Measurements from ENCODE around the gene SEMA4B.
"Not testable (repeated sequence)": the region's sequence is repeated elsewhere in the genome, so short reads cannot be mapped to it uniquely, and the experiment has no call there.

SEMA4B gene

DNA sequence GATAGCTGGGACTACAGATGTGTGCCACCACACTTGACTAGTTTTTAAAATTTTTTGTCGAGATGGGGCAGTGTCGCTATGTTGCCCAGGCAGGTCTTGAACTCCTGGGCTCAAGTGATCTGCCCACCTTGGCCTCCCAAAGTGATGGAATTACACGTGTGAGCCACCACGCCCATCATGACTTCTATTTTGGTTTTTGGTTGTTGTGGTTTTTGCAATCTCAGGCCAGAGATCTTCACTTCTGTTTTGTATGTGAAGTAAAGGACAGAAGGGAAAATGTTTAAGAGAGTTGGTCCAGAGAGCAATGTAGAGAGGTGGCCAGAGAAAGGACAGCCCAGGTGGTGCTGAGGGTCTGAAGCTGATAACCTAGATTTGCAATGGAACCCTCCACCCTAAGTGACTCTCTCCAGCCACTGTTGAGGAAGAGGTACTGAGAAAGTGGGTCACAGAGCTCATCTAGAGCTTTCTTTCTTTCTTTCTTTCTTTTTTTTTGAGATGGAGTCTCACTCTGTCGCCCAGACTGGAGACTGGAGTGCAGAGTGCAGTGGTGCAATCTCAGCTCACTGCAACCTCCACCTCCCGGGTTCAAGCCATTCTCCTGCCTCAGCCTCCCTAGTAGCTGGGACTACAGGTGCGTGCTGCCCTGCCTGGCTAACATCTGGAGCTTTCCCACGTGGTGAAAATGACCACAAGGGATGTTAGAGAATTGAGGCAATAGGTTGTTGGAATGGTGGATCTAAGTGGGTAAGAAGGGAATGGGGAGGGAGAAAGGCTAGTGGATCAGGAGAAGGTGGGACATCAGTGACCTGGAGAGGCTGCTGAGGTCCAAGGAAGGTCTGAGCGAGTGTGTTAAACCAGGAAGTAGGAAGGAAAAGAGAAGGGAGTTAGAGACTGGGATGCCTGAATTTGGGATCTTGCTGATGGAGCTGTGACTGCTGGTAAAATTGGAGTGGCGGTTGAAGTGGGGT is 22.4 kb upstream of the SEMA4B start:
- no peak for DNase-seq (ENCODE audit: low read depth)

DNA sequence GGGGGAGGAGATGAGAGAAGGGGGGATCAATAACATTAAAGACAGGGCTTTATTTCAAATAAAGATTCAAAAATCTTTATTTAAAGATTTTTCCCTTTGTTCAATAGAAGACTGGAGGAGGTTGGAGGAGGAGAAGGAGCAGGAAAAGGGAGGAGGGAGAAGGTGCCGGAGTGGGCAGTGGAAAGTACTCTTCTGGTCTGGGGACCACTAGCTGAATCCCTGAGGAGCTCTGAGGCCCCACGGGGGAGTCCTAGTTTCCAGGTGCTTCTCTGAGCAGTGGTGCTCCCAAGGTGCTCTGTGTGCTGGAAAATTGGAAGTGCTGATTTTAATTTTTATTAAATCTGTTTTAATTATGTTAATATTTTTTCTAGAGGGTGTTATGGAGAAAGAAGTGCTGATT is 19.4 kb upstream of the SEMA4B start:
- DNase-seq (ENCODE audit: low read depth): no peak

- DNase-seq (ENCODE audit: low read depth): no peak
Measured at GRCh38 chr15:90184119-90184785, 16.9 kb upstream of the SEMA4B start.

GRCh38 chr15:90184786-90185704 is 16.1 kb upstream of the SEMA4B start:
- no peak for DNase-seq (ENCODE audit: low read depth)

DNA sequence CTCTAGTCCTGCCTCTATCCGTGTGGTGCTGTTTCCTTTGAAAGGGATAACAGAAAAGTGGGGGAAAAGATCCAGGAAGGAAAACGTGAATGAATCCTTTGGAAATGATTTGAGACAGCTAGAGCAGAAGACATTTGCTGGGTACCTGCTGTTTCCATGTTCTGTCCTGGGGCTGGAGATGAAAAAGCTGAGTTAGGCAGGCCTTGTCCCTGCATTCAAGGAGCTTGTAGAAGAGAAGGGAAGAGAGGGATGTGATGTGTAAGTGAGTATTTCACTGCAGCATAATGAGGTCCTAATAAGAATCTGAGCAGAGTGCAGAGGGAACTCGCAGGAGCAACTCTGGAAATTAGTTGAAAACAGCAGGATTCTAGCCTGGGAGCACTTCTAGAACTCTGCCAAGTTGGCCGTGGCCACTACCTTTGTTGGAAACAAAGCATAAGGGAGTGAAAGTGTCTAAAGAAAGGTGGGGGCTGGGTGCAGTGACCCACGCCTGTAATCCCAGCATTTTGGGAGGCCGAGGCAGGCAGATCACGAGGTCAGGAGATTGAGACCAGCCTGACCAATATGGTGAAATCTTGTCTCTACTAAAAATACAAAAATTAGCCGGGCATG is 13.8 kb upstream of the SEMA4B start:
- DNase-seq (ENCODE audit: low read depth): no peak

DNA sequence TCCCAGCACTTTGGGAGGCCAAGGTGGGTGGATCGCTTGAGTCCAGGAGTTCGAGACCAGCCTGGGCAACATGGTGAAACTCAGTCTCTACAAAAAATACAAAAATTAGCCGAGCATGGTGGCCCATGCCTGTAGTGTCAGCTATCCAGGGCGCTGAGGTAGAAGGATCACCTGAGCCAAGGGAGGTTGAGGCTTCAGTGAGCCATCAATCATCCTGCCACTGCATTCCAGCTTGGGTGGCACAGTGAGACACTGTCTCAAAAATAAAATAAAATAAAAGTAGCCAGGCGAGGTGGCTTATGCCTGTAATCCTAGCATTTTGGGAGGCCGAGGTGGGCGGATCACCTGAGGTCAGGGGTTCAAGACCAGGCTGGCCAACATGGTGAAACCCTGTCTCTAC is 13.1 kb upstream of the SEMA4B start:
- DNase-seq (ENCODE audit: low read depth): not testable (repeated sequence)

DNA sequence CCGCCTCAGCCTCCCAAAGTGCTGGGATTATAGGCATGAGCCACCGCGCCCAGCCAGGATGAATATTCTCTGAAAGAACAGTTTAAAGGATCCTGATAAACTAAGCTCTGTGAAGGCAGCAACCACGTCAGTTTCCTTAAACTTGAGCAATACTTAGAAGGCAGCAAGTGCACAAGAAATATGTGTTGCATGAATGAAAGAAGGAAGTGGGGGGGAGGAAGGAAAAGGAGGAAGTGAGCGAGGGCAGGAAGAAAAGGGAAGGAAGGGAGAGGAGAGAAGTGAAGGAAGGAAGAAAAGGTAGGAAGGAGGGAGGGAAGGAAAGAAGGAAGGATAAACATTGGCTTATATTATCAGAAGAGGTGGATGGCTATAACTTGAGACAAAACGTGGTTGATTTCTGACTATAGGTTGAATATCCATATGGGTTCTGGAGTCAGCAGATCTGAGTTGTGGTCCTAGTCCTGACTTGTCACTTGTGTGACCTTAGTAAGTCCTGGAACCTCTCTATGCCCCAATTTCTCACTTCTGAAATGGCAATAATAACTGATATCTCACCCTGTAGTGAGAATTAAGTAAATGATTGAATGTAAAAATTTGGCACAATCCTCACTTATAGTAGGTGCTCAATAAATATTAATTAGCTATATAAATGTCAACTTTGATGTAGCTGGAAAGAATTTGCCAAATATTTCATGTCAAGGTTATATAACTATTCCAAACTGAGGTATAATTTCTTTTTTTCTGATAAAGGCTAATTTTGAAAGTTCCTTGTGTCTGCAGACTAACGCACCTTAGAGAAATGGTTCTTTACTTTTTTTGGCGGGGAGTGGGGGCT is 12.0 kb upstream of the SEMA4B start:
- DNase-seq (ENCODE audit: low read depth): no peak

GRCh38 chr15:90189781-90190467 is 11.2 kb upstream of the SEMA4B start:
- no peak for DNase-seq (ENCODE audit: low read depth)

DNA sequence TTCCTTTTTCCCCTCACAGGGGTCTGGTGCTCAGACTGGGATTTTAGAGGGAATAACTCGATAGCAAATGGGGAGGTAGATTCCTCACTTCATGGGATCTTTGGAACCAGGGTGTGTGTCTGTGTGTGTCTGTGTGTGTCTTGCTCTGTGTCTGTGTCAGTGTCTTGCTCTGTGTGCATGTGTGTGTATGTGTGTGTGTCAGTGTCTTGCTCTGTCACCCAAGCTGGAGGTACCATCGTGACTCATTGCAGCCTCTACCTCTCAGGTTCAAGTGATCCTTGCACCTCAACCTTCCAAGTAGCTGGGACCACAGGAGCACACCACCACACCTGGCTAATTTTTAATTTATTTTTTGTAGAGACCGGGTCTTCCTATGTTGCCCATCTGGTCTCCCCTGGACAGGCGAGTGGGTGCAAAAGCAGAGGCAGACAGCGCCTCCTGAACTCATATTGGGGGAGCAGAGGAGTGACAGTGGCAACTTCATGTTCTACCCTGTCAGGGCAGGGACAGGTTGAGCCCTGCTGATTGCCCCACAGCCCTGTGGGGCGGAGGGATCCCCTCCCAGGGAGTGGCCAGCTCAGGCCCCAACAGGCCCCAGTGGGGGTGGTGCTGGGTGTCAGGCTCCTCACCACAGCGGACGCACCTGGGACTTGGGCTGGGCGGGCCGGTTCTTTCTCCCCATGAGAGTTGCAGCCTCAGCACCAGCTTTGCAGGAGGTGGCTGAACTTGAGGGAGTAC is 10.4 kb upstream of the SEMA4B start:
- no peak for DNase-seq (ENCODE audit: low read depth)

DNA sequence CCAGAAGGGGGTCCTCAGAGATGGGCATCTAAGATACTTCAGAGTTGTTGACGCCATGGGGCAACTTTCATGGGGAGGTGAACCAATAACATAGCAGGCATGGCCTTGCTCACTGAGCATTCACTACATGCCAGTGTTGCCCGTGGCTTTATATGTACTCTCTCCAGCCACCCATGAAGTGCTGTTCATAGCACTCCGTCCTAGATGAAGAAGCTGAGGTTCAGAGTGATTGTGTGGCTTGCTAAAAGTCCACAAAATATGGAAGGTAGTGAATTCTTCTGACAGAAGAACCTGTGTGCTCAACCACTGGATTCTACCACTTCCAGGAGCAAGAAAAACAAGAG is 9.8 kb upstream of the SEMA4B start:
- DNase-seq (ENCODE audit: low read depth): no peak

DNA sequence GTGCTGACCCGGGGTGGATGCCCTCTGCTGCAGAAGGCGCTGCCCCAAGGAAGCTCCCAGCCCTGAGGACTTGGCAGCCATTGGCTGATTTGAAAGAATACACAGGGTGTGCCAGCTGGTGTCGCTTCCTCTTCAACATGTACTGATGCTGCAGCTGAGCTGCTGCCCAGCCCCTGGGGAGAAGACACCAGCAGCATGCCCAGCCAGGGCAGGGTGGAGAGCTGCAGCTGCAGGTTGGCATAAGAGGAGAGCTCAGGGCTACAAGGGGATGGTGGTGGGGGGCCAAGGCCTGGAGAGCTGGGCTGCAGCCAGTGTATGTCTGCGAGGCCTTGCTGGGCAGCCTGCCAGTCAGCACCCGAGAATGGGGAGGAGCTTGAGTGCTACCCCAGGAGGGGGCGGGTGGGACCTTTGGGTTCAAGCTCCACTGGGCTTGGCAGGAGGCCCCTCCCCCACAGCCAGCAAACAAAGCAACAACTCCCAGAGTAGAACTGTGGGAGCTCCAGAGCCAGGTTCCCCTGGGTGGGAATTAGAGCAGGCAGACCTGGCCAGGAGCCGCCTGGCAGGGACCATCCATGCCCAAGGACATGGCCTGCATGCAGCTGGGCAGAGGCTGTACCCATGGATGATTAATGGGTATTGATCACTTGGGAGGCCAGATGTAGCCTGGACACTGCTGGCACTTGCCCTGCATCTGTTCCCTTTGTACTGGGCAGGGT is 9.2 kb upstream of the SEMA4B start:
- no peak for DNase-seq (ENCODE audit: low read depth)

DNA sequence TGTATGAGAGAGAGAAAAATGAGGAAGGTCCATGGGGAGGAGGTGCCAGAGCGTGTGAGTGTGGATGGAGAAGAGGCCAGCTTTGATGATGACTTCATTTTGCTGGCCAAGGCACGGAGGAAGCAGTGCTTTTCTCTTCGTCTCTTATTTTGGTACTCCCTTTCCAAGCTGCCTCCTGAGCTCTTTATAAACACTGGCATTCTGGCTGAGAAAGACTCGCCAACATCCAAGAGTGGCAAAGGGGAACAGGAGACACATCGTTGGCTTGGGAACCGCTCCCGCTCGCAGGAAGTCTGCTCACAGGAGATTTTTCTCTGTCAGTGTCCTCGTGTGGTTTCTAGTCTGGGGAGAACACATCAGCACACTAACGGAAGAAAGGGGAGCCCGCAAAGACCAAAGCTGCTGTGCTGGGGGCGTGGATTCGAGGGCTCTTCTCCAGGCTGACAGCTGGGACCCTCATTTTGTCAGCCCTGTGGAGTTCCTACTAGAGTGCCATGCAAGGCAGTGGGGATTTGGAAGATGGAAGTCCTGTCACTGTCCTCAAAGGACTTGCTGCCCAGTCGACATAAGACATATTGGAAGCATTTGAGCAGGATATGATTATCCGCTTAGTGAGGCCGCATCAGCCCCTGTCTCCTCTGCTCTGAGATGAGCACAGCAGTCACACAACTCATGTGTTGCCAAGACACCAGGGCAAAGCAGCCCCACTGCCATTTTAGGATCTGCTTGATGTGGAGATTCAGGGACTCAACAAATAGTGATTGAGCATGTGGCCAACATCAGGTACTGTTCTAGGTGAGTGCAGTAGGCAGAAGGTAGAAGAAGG is 8.0 kb upstream of the SEMA4B start:
- DNase-seq (ENCODE audit: low read depth): no peak

DNA sequence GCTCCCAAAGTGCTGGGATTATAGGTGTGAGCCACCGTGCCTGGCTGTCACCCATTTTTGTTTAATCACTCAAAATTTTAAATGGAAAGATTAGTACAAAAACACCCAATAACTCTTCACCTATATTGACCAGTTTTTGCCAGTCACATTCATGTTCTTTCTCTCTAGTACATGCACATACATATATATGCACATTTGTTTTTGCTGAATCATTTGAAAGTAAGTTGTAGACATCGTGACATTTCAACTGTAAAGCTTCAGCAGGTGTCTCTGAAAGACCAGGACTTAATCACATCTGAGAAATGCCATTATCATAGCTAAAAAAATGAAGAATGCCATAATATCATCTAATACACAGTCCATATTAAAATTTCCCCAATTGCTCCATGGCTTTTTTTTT is 6.5 kb upstream of the SEMA4B start:
- no peak for DNase-seq (ENCODE audit: low read depth)

DNA sequence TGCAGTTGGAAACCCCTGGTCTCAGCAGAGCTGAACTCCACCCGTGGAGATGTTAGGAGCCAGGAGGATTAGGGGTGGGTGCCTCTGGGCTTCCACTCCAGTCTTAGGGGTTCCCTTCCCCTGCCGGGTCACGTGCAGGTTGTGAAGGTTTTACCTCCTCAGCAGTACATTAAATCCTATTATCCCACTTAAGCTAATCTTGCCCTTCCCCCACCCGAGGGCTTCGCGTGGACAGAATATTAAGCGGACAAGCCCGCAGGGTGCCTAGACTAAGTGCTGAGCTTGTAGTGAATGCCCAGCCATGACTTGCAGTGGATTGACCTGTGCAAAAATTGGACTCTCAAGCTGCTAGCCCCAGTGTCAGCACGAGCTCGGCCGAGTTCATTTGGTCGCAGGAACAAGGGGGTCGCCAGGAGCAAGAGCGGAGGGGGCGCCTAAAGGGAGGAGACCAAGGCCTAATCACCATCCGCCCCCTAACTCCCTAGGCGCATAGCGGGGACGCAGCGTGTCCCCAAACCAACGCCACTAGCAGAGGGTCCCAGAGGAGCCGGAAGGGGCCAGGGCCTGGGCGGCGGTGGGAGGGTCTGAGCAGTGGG is 498 bp upstream of the SEMA4B start:
- DNase-seq (ENCODE audit: low read depth): no peak

GRCh38 chr15:90201944-90202375 is 830 bp downstream of the SEMA4B start:
- no peak for DNase-seq (ENCODE audit: low read depth)

GRCh38 chr15:90202929-90203328 is 1.8 kb downstream of the SEMA4B start:
- DNase-seq (ENCODE audit: low read depth): no peak

GRCh38 chr15:90203473-90203872 is 2.3 kb downstream of the SEMA4B start:
- DNase-seq (ENCODE audit: low read depth): no peak

DNA sequence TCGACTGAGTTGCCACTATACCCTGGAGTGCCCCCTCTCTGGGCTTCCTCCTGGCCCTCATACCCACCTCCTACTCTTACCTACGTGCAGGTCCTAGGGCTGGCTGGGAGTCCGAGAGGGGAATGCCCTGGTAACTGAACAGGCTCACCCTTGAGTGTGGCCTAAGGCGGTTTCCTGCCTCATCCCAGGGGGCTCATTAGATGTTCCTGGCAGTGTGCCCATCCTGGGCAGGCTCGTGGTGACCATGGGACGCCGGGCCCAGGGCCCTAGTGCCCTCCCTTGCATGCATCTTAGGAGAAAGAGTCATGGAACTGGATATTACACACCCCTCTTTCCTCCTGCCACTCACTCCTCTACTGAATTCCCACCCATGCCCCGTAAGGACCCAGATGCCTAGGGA is 2.8 kb downstream of the SEMA4B start:
- DNase-seq (ENCODE audit: low read depth): no peak

Data from HS-5 (cell line).